ENCODE results near the gene CPSF6. TPM values are rescaled to one million over a fixed set of nuclear protein-coding genes. Genes with fewer than 3 reads are reported as not detected.

Gene CPSF6
- total and polyA plus RNA-seq, 2 of the 8 experiments (the other 6 are each of a cell fraction or from before 2014, with no cell fraction given) = 92.7 to 167 TPM

DNA sequence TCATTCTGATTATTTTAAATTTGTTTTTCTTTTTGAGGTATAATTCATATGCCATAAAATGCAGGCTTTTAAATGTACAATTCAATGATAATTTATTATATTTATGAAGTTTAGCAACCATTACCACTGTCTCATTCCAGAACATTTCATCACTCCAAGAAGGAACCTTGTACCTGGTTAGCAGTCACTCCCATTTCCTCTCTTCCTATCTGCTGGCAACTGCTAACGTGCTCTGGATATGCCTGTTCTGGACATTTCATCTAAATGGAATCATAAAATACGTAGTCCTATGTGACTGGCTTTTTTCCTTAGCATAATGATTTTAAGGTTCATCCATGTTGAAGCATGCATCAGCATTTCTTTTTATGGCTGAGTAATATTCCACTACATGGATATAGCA, 15.5 kb downstream of the CPSF6 start:
- no peak overlapping the region for H2BK20ac ChIP-seq (ENCODE audit: low read length)
- no peak overlapping the region for H2AK5ac ChIP-seq (ENCODE audit: low read depth, low read length)
- FAIRE-seq (no peak), DNase-seq (ENCODE audit: low read depth in 1 of 2, low spot score in 2 of 2) (no peak)
- H3K36me3 ChIP-seq (ENCODE audit: control insufficient read depth in 2 of 4, insufficient read depth in 4 of 4, low read length in 3 of 4) = peaks cover 18 to 73% (median 45%) of the 10 kb centered on the region in 4 experiments
- no peak overlapping the region for H3K27ac ChIP-seq (ENCODE audit: low read depth, low read length)
- WGBS, 2 experiments (ENCODE audit: extremely low coverage in 1 of 2, insufficient coverage in 1 of 2, insufficient read length in 1 of 2, insufficient replicate concordance in 2 of 2, low coverage in 1 of 2, low lambda C conversion rate in 2 of 2, missing lambda C conversion rate in 1 of 2) = 91% methylated on average over 2 of the region's 2 CpGs; no CpG with 5 or more reads in 1 of the 2 experiments
- ChIA-PET CTCF (ENCODE audit: partially characterized antibody) (interaction anchor here (0.7 to 6.3 kb wide), 24 partner anchors 9 to 387 kb away, joined by 3 to 90 read pairs (median 4); partner anchors contain the start of gene CPSF6), POLR2A (ENCODE audit: partially characterized antibody) (interaction anchor here (0.8 to 4.1 kb wide), 5 partner anchors 9 to 93 kb away, joined by 3 to 48 read pairs (median 5); partner anchors contain the start of gene CPSF6)
- no peak overlapping the region for H3K9ac ChIP-seq (replicated peaks in 1 of 4; ENCODE audit: extremely low read depth in 1 of 4, low read depth in 3 of 4, low read length in 3 of 4)
- H2BK12ac ChIP-seq (ENCODE audit: low read depth, low read length) = no peak overlapping the region
- H3K4me1 ChIP-seq (replicated peaks in 1 of 4; ENCODE audit: control insufficient read depth in 3 of 4, insufficient read depth in 4 of 4, low read length in 3 of 4) = no peaks in the 10 kb centered on the region
- no peak overlapping the region for H2BK15ac ChIP-seq (ENCODE audit: low read length)
- peaks cover 3 to 79% of the 10 kb centered on the region in 2 experiments; a peak in 3 of 4 replicates for H3K79me2 ChIP-seq (ENCODE audit: control insufficient read depth in 1 of 2, insufficient read depth in 2 of 2, low read length in 2 of 2)
- H2AFZ ChIP-seq (ENCODE audit: low read length) = no peak overlapping the region
- H4K8ac ChIP-seq (ENCODE audit: extremely low read depth, insufficient read depth, low read length) = no peak overlapping the region
- H3K18ac ChIP-seq (ENCODE audit: extremely low read depth, low read length) = no peak overlapping the region
- H3K9me3 ChIP-seq (ENCODE audit: insufficient read depth in 2 of 2, low read depth in 1 of 2, low read length in 1 of 2) = no peaks in the 10 kb centered on the region
- H4K20me1 ChIP-seq (replicated peaks in 1 of 2; ENCODE audit: control insufficient read depth in 1 of 2, insufficient read depth in 2 of 2, low read length in 2 of 2) = peaks cover 12 to 22% of the 10 kb centered on the region in 2 experiments
- H2BK5ac ChIP-seq (ENCODE audit: low read depth, low read length) = no peak overlapping the region
- peaks cover 3% of the 10 kb centered on the region; the same call in 1 of the 2 replicates for H3K79me1 ChIP-seq (ENCODE audit: low read depth, low read length)
- no peaks in the 10 kb centered on the region for H3K27me3 ChIP-seq (replicated peaks in 1 of 4; ENCODE audit: control insufficient read depth in 3 of 4, extremely low read depth in 1 of 4, insufficient read depth in 3 of 4, low read length in 3 of 4)
- no peaks in the 10 kb centered on the region for H3K23me2 ChIP-seq (ENCODE audit: low read depth, low read length)
- no peak overlapping the region for H3K56ac ChIP-seq (replicated peaks; ENCODE audit: insufficient read length, low read depth, low read length)
- H3K4ac ChIP-seq (replicated peaks; ENCODE audit: insufficient read length, low read depth, low read length) = no peak overlapping the region
- H4K91ac ChIP-seq (replicated peaks; ENCODE audit: insufficient read length, low read length) = no peak overlapping the region
- no peak overlapping the region for H3K14ac ChIP-seq (ENCODE audit: insufficient read length)
- no peak overlapping the region for H3K4me2 ChIP-seq (ENCODE audit: insufficient read depth in 1 of 2, low read depth in 2 of 2, low read length in 2 of 2)
- H3K23ac ChIP-seq (ENCODE audit: insufficient read length) = no peak overlapping the region
- H2BK120ac ChIP-seq (replicated peaks; ENCODE audit: low read depth, low read length) = no peak overlapping the region
- H3K4me3 ChIP-seq (ENCODE audit: extremely low read depth in 1 of 4, insufficient read depth in 2 of 4, low read depth in 3 of 4, low read length in 4 of 4) = no peak overlapping the region
- H4K5ac ChIP-seq (ENCODE audit: insufficient read length, low read depth, low read length) = no peak overlapping the region
- TF ChIP-seq CBX5 (IDR thresholded peaks at IDR 0.05; ENCODE audit: low read depth, low read length) (no peak), RAD21 (IDR thresholded peaks at IDR 0.05 in 1 of 2, conservative IDR thresholded peaks at IDR 0.05 in 1 of 2; ENCODE audit: low read depth in 2 of 2, low read length in 2 of 2) (no peak), SP4 (IDR thresholded peaks at IDR 0.05; ENCODE audit: low read length) (no peak), TAF7 (optimal IDR thresholded peaks at IDR 0.05; ENCODE audit: borderline replicate concordance, low read depth, low read length) (no peak), CEBPB (IDR thresholded peaks at IDR 0.05; ENCODE audit: low read depth, low read length) (no peak), ATF2 (IDR thresholded peaks at IDR 0.05; ENCODE audit: low read length) (no peak), NRF1 (IDR thresholded peaks at IDR 0.05; ENCODE audit: low read depth, low read length) (no peak), SIN3A (conservative IDR thresholded peaks at IDR 0.05 in 1 of 2, IDR thresholded peaks at IDR 0.05 in 1 of 2; ENCODE audit: low read depth in 1 of 2, low read length in 2 of 2) (no peak), CBX8 (IDR thresholded peaks at IDR 0.05; ENCODE audit: borderline replicate concordance, low read depth, low read length) (no peak), CREB1 (IDR thresholded peaks at IDR 0.05) (no peak), PHF8 (conservative IDR thresholded peaks at IDR 0.05; ENCODE audit: low read depth, low read length) (no peak)
